ENCODE data around the gene MRPS2. TPM values are rescaled to one million over a fixed set of nuclear protein-coding genes. Genes with fewer than 3 reads are reported as not detected.

Gene MRPS2
- total and polyA plus RNA-seq, 9 of the 15 experiments (the other 6 are each of a cell fraction or from before 2014, with no cell fraction given), result 8.0 to 167 (median 81.3) TPM

GRCh38 chr9:135501261-135502167, 1.0 kb downstream of the MRPS2 start (continued):
- TF ChIP-seq HSF4 (CRISPR knock-in tag; IDR thresholded peaks at IDR 0.05; ENCODE audit: borderline replicate concordance) (no peak), ZNF282 (CRISPR knock-in tag; IDR thresholded peaks at IDR 0.05) (0 out of 2 replicates have a peak, but pooled peaks have one; percentile 47), ARID4B (CRISPR knock-in tag; IDR thresholded peaks at IDR 0.05) (no peak), ADNP (tag; IDR thresholded peaks at IDR 0.05) (no peak), BHLHE40 (IDR thresholded peaks at IDR 0.05; ENCODE audit: low read length) (no peak), DACH1 (IDR thresholded peaks at IDR 0.05; ENCODE audit: partially characterized antibody) (no peak), YY1 (IDR thresholded peaks at IDR 0.05; ENCODE audit: borderline replicate concordance in 1 of 3, control insufficient read depth in 1 of 3, extremely low read depth in 1 of 3, insufficient read depth in 3 of 3, insufficient read length in 1 of 3, insufficient replicate concordance in 2 of 3, low read depth in 1 of 3, low read length in 2 of 3) (peak in 1 of 3 experiments; percentile 35), JUNB (CRISPR knock-in tag; conservative IDR thresholded peaks at IDR 0.05) (no peak), NR2F6 (CRISPR knock-in tag; IDR thresholded peaks at IDR 0.05) (no peak), TCFL5 (CRISPR knock-in tag; conservative IDR thresholded peaks at IDR 0.05) (no peak), GABPB1 (CRISPR knock-in tag; IDR thresholded peaks at IDR 0.05) (0 out of 2 replicates have a peak, but pooled peaks have one; percentile 1), ZNF395 (CRISPR knock-in tag; IDR thresholded peaks at IDR 0.05) (0 out of 2 replicates have a peak, but pooled peaks have one; percentile 34), RBM14 (IDR thresholded peaks at IDR 0.05; ENCODE audit: borderline replicate concordance, insufficient read depth, low read depth, low read length) (no peak), ETS2 (tag; IDR thresholded peaks at IDR 0.05; ENCODE audit: borderline replicate concordance, poor library complexity, severe bottlenecking) (no peak), MBD2 (IDR thresholded peaks at IDR 0.05; ENCODE audit: borderline replicate concordance, low read depth) (no peak)
- TF ChIP-seq, protein P1, sequence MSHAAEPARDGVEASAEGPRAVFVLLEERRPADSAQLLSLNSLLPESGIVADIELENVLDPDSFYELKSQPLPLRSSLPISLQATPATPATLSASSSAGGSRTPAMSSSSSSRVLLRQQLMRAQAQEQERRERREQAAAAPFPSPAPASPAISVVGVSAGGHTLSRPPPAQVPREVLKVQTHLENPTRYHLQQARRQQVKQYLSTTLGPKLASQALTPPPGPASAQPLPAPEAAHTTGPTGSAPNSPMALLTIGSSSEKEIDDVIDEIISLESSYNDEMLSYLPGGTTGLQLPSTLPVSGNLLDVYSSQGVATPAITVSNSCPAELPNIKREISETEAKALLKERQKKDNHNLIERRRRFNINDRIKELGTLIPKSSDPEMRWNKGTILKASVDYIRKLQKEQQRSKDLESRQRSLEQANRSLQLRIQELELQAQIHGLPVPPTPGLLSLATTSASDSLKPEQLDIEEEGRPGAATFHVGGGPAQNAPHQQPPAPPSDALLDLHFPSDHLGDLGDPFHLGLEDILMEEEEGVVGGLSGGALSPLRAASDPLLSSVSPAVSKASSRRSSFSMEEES (CRISPR knock-in tag; IDR thresholded peaks at IDR 0.05), result no peak
- TF ChIP-seq, protein P2, sequence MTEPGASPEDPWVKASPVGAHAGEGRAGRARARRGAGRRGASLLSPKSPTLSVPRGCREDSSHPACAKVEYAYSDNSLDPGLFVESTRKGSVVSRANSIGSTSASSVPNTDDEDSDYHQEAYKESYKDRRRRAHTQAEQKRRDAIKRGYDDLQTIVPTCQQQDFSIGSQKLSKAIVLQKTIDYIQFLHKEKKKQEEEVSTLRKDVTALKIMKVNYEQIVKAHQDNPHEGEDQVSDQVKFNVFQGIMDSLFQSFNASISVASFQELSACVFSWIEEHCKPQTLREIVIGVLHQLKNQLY (CRISPR knock-in tag; conservative IDR thresholded peaks at IDR 0.05), result no peak
